ENCODE results near the gene PPARD. TPM values are rescaled to one million over a fixed set of nuclear protein-coding genes. Genes with fewer than 3 reads are reported as not detected.

The PPARD gene
- total and polyA plus RNA-seq, 2 experiments from 2014 or later = 15.9 to 21.7 TPM

DNA sequence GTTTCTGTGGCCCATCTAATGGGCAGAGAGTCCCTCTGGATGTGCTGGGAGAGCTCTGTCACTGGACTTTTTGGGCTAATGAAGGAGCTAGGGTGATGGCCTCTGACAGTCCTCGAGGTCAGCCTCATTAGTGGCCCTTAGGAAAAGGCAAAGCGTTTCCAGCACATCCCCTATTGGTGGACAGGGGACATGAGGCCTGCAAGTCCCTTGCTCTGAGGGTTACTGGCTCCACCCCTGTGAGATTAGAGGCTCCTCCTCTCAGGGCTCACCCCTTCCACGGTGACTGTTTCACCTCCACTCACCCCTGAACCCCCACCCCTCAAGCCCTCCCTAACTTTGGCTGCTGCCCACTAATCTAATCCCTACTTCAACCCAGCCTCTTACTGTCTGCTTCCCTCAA, 97.0 kb downstream of the PPARD start:
- Histone ChIP-seq H3K9ac (no peak overlapping the region), H3F3A (ENCODE audit: insufficient read depth) (no peaks in the 10 kb centered on the region), H3K9me3 (ENCODE audit: low read depth) (no peaks in the 10 kb centered on the region), H3K4me1 (ENCODE audit: insufficient read depth) (no peaks in the 10 kb centered on the region), H3K4me3 (no peak overlapping the region), H3K27me3 (replicated peaks; ENCODE audit: insufficient read depth) (no peaks in the 10 kb centered on the region), H3K4me2 (ENCODE audit: unreplicated experiment) (no peak overlapping the region), H4K20me1 (ENCODE audit: insufficient read depth) (no peaks in the 10 kb centered on the region), H3K36me3 (ENCODE audit: low read depth) (no peaks in the 10 kb centered on the region), H3K9me2 (ENCODE audit: insufficient read depth) (no peaks in the 10 kb centered on the region), H3K27ac (no peak overlapping the region), H3K79me2 (ENCODE audit: insufficient read depth) (no peaks in the 10 kb centered on the region), H2AFZ (no peak overlapping the region)
- 30 to 50% methylated on average over 3 of the region's 3 CpGs for WGBS, 2 experiments (ENCODE audit: low coverage in 1 of 2, low lambda C conversion rate in 2 of 2, missing lambda C conversion rate in 2 of 2)
- in situ Hi-C loops (cut with MboI) = no loop called here
- DNase-seq = no peak
- TF ChIP-seq EZH2 (IDR thresholded peaks at IDR 0.05; ENCODE audit: insufficient read depth, poor library complexity, severe bottlenecking) (no peak), EZH2phosphoT487 (IDR thresholded peaks at IDR 0.05; ENCODE audit: insufficient read depth, low read depth) (no peak)

DNA sequence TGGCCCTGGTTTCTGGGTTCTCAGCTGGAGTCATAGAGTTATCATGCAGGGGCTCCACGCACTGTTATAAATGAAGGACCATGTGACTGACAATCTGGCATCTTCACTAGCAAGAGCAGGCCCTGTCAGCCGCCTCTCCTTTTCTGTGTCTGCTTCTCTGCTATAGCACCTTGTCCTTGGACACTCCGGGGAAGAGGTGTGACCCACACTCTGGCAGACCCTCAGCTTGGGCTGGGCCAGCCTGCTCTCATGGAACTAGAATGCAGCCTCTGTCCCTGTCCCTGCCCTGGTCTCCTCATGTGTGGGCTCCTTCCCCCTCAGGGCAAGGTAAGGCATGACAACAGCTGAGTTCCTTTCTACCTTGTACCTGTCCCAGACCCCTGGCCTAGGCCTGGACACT, 98.8 kb downstream of the PPARD start:
- Histone ChIP-seq H2AFZ (no peak overlapping the region), H3K9me3 (ENCODE audit: low read depth) (no peaks in the 10 kb centered on the region), H3K27ac (no peak overlapping the region), H3K4me1 (ENCODE audit: insufficient read depth) (no peaks in the 10 kb centered on the region), H3K9me2 (ENCODE audit: insufficient read depth) (no peaks in the 10 kb centered on the region), H3K9ac (no peak overlapping the region), H3K27me3 (replicated peaks; ENCODE audit: insufficient read depth) (no peaks in the 10 kb centered on the region), H3K4me2 (ENCODE audit: unreplicated experiment) (no peak overlapping the region), H3K79me2 (ENCODE audit: insufficient read depth) (no peaks in the 10 kb centered on the region), H3K4me3 (no peak overlapping the region), H3K36me3 (ENCODE audit: low read depth) (no peaks in the 10 kb centered on the region), H4K20me1 (ENCODE audit: insufficient read depth) (no peaks in the 10 kb centered on the region), H3F3A (ENCODE audit: insufficient read depth) (no peaks in the 10 kb centered on the region)
- no peak for DNase-seq
- in situ Hi-C loops (cut with MboI) = no loop called here
- 77 to 79% methylated on average over 3 of the region's 3 CpGs for WGBS, 2 experiments (ENCODE audit: low coverage in 1 of 2, low lambda C conversion rate in 2 of 2, missing lambda C conversion rate in 2 of 2)
- TF ChIP-seq EZH2 (IDR thresholded peaks at IDR 0.05; ENCODE audit: insufficient read depth, poor library complexity, severe bottlenecking) (no peak), EZH2phosphoT487 (IDR thresholded peaks at IDR 0.05; ENCODE audit: insufficient read depth, low read depth) (no peak)

- Histone ChIP-seq H3F3A (ENCODE audit: insufficient read depth) (no peaks in the 10 kb centered on the region), H3K9ac (no peak overlapping the region), H4K20me1 (ENCODE audit: insufficient read depth) (no peaks in the 10 kb centered on the region), H3K36me3 (ENCODE audit: low read depth) (no peaks in the 10 kb centered on the region), H3K4me2 (ENCODE audit: unreplicated experiment) (no peak overlapping the region), H3K9me2 (ENCODE audit: insufficient read depth) (no peaks in the 10 kb centered on the region), H3K27ac (no peak overlapping the region), H3K4me3 (no peak overlapping the region), H3K79me2 (ENCODE audit: insufficient read depth) (no peaks in the 10 kb centered on the region), H3K27me3 (replicated peaks; ENCODE audit: insufficient read depth) (no peaks in the 10 kb centered on the region), H3K4me1 (ENCODE audit: insufficient read depth) (no peaks in the 10 kb centered on the region), H2AFZ (no peak overlapping the region), H3K9me3 (ENCODE audit: low read depth) (no peaks in the 10 kb centered on the region)
- no peak for TF ChIP-seq EZH2phosphoT487 (IDR thresholded peaks at IDR 0.05; ENCODE audit: insufficient read depth, low read depth)
- no peak for TF ChIP-seq EZH2 (IDR thresholded peaks at IDR 0.05; ENCODE audit: insufficient read depth, poor library complexity, severe bottlenecking)
- in situ Hi-C loops (cut with MboI) = no loop called here
- no peak for DNase-seq
- WGBS, 2 experiments (ENCODE audit: low coverage in 1 of 2, low lambda C conversion rate in 2 of 2, missing lambda C conversion rate in 2 of 2) = 94 to 95% methylated on average over 4 of the region's 4 CpGs
Measured at GRCh38 chr6:35441642-35442041, 99.3 kb downstream of the PPARD start.

GRCh38 chr6:35442693-35443092, 100.3 kb downstream of the PPARD start:
- DNase-seq = no peak
- 97 to 99% methylated on average over 5 of the region's 5 CpGs for WGBS, 2 experiments (ENCODE audit: low coverage in 1 of 2, low lambda C conversion rate in 2 of 2, missing lambda C conversion rate in 2 of 2)

More at GRCh38 chr6:35442693-35443092, 100.3 kb downstream of the PPARD start:
- Histone ChIP-seq H3K36me3 (ENCODE audit: low read depth) (no peaks in the 10 kb centered on the region), H3K4me1 (ENCODE audit: insufficient read depth) (no peaks in the 10 kb centered on the region), H3K27ac (no peak overlapping the region), H3K9ac (no peak overlapping the region), H3K4me2 (ENCODE audit: unreplicated experiment) (no peak overlapping the region), H3K79me2 (ENCODE audit: insufficient read depth) (no peaks in the 10 kb centered on the region), H3K27me3 (replicated peaks; ENCODE audit: insufficient read depth) (no peaks in the 10 kb centered on the region), H3K4me3 (no peak overlapping the region), H3F3A (ENCODE audit: insufficient read depth) (no peaks in the 10 kb centered on the region), H4K20me1 (ENCODE audit: insufficient read depth) (no peaks in the 10 kb centered on the region), H2AFZ (no peak overlapping the region), H3K9me2 (ENCODE audit: insufficient read depth) (no peaks in the 10 kb centered on the region), H3K9me3 (ENCODE audit: low read depth) (no peaks in the 10 kb centered on the region)
- TF ChIP-seq EZH2 (IDR thresholded peaks at IDR 0.05; ENCODE audit: insufficient read depth, poor library complexity, severe bottlenecking) = no peak
- no peak for TF ChIP-seq EZH2phosphoT487 (IDR thresholded peaks at IDR 0.05; ENCODE audit: insufficient read depth, low read depth)
- in situ Hi-C loops (cut with MboI) = no loop called here
